Measurements from ENCODE around the gene RAD23A.

The RAD23A gene

DNA sequence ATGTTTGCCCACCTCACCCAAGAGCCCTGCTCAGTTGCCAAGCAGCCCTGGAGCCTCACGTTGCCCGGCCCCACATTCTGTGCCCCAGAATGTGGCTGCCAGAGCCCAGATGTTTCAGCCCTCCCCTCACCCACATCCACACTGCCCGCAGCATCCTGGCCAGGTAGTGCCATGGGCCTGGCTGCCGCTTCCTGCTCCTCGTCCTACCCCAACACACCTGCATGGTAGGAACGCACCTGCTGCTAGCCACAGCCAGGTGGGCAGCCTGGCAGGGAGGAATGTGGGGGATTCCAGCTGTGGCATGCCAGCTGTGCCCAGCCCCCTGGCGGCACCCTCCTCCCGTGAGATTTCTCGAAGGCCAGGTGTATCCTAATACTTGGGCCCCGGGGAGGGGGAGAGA, 42.1 kb downstream of the RAD23A start:
- no peaks in the 10 kb centered on the region for H3K27me3 ChIP-seq (ENCODE audit: control insufficient read depth in 1 of 2, insufficient read depth in 2 of 2, low read length in 2 of 2)
- no peak overlapping the region for H3K4me3 ChIP-seq (ENCODE audit: low read length in 2 of 2)
- H3K9me3 ChIP-seq (ENCODE audit: control insufficient read depth in 2 of 2, low read length in 2 of 2), result no peaks in the 10 kb centered on the region
- H3K9ac ChIP-seq (ENCODE audit: low read length in 2 of 2), result no peak overlapping the region
- no peak overlapping the region for H3K27ac ChIP-seq (ENCODE audit: low read length)
- H3K36me3 ChIP-seq (ENCODE audit: control insufficient read depth in 2 of 2, insufficient read depth in 2 of 2, low read length in 2 of 2), result no peaks in the 10 kb centered on the region
- H3K4me1 ChIP-seq (ENCODE audit: control insufficient read depth, insufficient read depth, low read length), result peaks cover 19% of the 10 kb centered on the region

DNA sequence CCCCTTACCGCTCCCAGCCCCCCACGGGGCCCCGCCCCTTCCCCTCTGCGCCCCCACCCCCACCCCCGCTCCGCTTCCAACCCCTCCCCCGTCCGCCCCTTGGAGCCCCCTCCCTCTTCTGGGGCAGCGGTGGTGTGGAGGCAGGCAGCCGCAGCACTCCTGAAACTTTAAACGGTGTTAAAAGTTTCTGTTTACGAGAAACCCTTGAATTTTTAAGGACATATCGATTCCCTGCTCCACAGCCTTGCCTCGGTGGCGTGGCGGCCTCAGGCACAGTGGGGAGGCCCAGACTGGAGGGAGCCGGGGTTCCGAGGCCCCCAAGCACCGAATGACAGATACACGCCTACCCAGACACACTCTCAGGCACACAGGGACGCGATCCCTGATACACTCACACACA, 44.8 kb downstream of the RAD23A start:
- no peak overlapping the region for H3K27ac ChIP-seq (ENCODE audit: low read length)
- no peak overlapping the region for H3K4me3 ChIP-seq (ENCODE audit: low read length in 2 of 2)
- H3K9me3 ChIP-seq (ENCODE audit: control insufficient read depth in 2 of 2, low read length in 2 of 2), result no peaks in the 10 kb centered on the region
- peaks cover 11% of the 10 kb centered on the region for H3K4me1 ChIP-seq (ENCODE audit: control insufficient read depth, insufficient read depth, low read length)
- H3K27me3 ChIP-seq (ENCODE audit: control insufficient read depth in 1 of 2, insufficient read depth in 2 of 2, low read length in 2 of 2), result no peaks in the 10 kb centered on the region
- no peak overlapping the region for H3K9ac ChIP-seq (ENCODE audit: low read length in 2 of 2)
- H3K36me3 ChIP-seq (ENCODE audit: control insufficient read depth in 2 of 2, insufficient read depth in 2 of 2, low read length in 2 of 2), result no peaks in the 10 kb centered on the region

DNA sequence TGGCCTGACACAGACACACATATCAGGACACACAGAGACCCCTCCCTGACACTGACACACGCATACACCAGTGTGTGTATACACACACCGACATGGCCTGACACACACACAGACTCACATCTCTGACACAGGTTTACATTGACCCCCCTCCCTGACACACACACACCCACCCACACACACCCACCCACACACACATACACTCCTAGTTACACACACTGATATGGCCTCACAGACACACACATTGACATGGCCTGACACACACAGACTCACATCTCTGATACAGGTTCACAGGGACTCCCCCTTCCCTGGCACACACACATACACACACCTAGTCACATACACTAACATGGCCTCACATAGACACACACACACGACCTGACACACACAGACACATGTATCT, 45.2 kb downstream of the RAD23A start:
- Histone ChIP-seq H3K9me3 (ENCODE audit: control insufficient read depth in 2 of 2, low read length in 2 of 2) (no peaks in the 10 kb centered on the region), H3K4me1 (ENCODE audit: control insufficient read depth, insufficient read depth, low read length) (peaks cover 8% of the 10 kb centered on the region), H3K9ac (ENCODE audit: low read length in 2 of 2) (no peak overlapping the region), H3K4me3 (ENCODE audit: low read length in 2 of 2) (no peak overlapping the region), H3K27me3 (ENCODE audit: control insufficient read depth in 1 of 2, insufficient read depth in 2 of 2, low read length in 2 of 2) (no peaks in the 10 kb centered on the region), H3K27ac (ENCODE audit: low read length) (no peak overlapping the region), H3K36me3 (ENCODE audit: control insufficient read depth in 2 of 2, insufficient read depth in 2 of 2, low read length in 2 of 2) (no peaks in the 10 kb centered on the region)

DNA sequence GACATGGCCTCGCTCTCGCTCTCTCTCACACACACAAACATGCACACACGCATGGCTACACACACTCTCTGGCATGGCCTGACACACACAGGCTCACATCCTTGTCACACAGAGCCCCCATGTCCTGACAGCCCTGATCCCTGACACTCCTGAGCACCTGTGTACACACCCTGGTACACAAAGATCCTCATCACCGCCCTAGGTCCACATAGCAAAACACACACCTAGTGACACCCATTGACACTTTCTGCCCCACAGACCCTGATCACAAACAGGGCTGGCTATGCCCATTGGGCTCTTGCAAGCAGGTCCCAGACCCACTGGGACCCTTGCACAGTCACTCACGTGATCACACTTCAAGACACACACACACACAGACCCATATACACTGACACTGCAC, 45.6 kb downstream of the RAD23A start:
- no peak overlapping the region for H3K4me3 ChIP-seq (ENCODE audit: low read length in 2 of 2)
- no peak overlapping the region for H3K9ac ChIP-seq (ENCODE audit: low read length in 2 of 2)
- no peaks in the 10 kb centered on the region for H3K36me3 ChIP-seq (ENCODE audit: control insufficient read depth in 2 of 2, insufficient read depth in 2 of 2, low read length in 2 of 2)
- no peaks in the 10 kb centered on the region for H3K27me3 ChIP-seq (ENCODE audit: control insufficient read depth in 1 of 2, insufficient read depth in 2 of 2, low read length in 2 of 2)
- peaks cover 8% of the 10 kb centered on the region for H3K4me1 ChIP-seq (ENCODE audit: control insufficient read depth, insufficient read depth, low read length)
- H3K9me3 ChIP-seq (ENCODE audit: control insufficient read depth in 2 of 2, low read length in 2 of 2), result no peaks in the 10 kb centered on the region
- no peak overlapping the region for H3K27ac ChIP-seq (ENCODE audit: low read length)

DNA sequence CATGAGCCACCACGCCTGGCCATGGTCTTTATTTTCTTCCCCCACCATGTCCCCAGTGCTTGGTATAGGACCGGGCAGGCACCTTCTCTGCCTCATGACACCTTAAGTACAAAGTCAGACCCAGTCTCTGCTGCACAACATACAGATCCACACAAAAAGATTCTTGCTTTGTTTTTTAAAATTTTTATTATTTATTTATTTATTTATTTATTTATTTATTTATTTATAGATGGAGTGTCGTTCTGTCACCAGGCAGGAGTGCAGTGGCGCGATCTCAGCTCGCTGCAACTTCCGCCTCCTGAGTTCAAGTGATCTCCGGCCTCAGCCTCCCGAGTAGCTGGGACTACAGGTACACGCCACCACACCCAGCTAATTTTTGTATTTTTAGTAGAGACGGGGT, 47.1 kb downstream of the RAD23A start:
- Histone ChIP-seq H3K27me3 (ENCODE audit: control insufficient read depth in 1 of 2, insufficient read depth in 2 of 2, low read length in 2 of 2) (no peaks in the 10 kb centered on the region), H3K27ac (ENCODE audit: low read length) (no peak overlapping the region), H3K36me3 (ENCODE audit: control insufficient read depth in 2 of 2, insufficient read depth in 2 of 2, low read length in 2 of 2) (no peaks in the 10 kb centered on the region), H3K4me3 (ENCODE audit: low read length in 2 of 2) (no peak overlapping the region), H3K4me1 (ENCODE audit: control insufficient read depth, insufficient read depth, low read length) (peaks cover 21% of the 10 kb centered on the region), H3K9me3 (ENCODE audit: control insufficient read depth in 2 of 2, low read length in 2 of 2) (no peaks in the 10 kb centered on the region), H3K9ac (ENCODE audit: low read length in 2 of 2) (no peak overlapping the region)

DNA sequence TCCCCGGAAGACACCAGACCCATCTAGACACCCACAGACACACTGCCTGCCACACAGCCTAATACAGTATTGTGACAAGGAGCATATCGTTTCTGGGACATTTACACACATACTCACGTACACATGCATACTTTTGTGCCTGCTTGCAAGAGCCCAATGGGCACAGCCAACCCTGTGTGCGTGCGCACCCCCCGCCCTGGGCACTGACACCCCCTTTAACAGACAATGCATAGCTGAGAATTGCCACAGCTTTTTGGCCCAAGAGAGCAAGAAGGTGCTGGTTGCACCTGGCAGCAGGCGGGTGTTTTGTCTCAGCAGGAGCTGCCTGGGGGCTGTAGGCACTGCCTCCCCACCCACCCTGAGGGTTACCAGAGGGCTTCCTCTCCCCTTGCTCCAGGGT, 47.9 kb downstream of the RAD23A start:
- peaks cover 0 to 1% of the 10 kb centered on the region in 2 donors for H3K36me3 ChIP-seq (ENCODE audit: control insufficient read depth in 2 of 2, insufficient read depth in 2 of 2, low read length in 2 of 2)
- peaks cover 26% of the 10 kb centered on the region for H3K4me1 ChIP-seq (ENCODE audit: control insufficient read depth, insufficient read depth, low read length)
- no peaks in the 10 kb centered on the region for H3K27me3 ChIP-seq (ENCODE audit: control insufficient read depth in 1 of 2, insufficient read depth in 2 of 2, low read length in 2 of 2)
- H3K9me3 ChIP-seq (ENCODE audit: control insufficient read depth in 2 of 2, low read length in 2 of 2), result no peaks in the 10 kb centered on the region
- H3K9ac ChIP-seq (ENCODE audit: low read length in 2 of 2), result no peak overlapping the region
- H3K27ac ChIP-seq (ENCODE audit: low read length), result no peak overlapping the region
- H3K4me3 ChIP-seq (ENCODE audit: low read length in 2 of 2), result no peak overlapping the region

DNA sequence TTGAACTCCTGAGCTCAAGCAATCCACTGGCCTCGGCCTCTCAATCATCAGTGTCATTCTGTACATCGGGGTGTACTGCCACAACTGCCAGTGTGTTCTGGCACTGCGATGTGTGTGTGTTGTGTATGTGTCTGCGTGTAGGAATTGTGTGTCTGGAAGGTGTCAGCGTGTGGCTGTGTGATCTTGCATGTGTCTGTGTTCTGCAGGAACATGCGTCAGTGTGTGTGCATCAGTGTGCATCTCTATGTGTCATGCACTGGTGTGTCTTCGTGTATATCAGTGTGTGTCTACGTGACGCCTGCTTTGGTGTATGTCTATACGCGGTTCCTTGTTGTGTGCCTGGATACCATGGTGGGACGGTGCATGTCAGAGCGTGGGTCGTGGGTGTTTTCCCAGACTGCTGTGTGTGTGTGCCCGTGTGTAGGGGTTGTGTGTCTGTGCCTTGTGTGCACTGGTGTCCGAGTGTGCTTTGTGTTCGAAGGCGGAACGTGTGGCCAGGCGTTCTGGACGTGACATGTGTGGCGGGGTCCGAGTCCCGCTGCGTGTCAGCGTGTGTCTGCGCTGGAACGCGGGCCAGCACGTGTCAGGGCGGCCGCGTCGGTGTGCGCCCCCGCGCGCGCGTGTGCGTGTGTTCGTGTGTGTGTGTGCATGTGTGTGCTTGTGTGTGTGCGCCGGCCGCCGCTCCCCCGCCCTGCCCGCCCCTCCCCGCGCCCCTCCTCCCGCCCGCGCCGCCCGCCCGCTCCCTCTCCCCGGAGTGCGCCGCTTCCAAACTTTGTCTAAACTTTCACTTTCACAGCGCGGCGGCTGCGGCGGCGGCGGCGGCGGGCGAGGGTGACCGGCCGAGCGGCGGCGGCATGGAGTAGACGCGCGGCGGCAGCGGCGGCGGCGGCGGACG, 49.3 kb downstream of the RAD23A start, which contains the start of gene NFIX:
TSS of gene NFIX (plus strand) at position 775 of the 895 bp plus-strand sequence. CDS start 363 bp downstream, outside the sequence.
- Histone ChIP-seq H3K27me3 (ENCODE audit: control insufficient read depth in 1 of 2, insufficient read depth in 2 of 2, low read length in 2 of 2) (no peaks in the 10 kb centered on the region), H3K9me3 (ENCODE audit: control insufficient read depth in 2 of 2, low read length in 2 of 2) (no peaks in the 10 kb centered on the region), H3K9ac (ENCODE audit: low read length in 2 of 2) (peak within 1 kb of the TSS; percentile 72 to 74)

DNA sequence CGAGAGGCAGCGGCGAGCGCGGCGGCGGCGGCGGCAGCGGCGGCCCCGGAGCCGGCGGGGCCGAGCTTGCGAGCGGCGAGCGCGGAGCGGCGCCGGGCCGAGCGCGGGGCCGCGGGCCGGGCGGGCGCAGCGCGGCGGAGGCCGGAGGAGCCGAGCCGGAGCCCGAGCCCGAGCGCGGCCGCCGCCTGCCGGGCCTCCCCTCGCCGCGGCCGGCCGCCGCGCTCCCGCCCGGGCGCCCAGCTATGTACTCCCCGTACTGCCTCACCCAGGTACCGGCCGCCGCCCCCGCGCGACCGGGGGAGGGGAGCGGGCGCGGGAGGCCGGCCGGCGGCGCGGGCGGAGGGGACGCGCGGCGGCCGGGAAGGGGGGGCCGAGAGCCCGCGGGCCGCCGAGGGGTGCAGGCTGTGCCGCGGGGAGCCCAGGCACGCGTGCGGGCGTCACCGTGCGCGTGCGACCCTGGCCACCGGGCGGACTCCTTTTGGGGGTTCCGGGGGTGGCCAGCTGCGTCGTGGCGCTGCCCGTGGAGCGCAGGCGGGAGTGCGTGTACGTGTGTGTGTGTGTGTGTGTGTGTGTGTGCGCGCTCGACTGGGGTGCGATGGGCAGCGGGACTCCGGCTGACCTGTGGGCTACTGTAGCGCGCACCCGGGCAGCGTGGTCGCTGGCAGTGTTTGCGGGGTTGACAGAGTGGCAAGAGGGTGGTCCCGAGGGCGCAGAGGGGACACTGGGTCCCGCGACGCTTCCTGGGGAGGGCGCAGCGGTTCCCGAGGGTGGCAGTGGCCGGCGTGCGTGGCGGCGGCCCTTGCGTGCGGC, 50.1 kb downstream of the RAD23A start:
- Histone ChIP-seq H3K27ac (ENCODE audit: low read length) (peak overlapping the region; percentile 95), H3K27me3 (ENCODE audit: control insufficient read depth in 1 of 2, insufficient read depth in 2 of 2, low read length in 2 of 2) (no peaks in the 10 kb centered on the region), H3K4me1 (ENCODE audit: control insufficient read depth, insufficient read depth, low read length) (peaks cover 48% of the 10 kb centered on the region), H3K9ac (ENCODE audit: low read length in 2 of 2) (peak overlapping the region; percentile 72 to 74), H3K36me3 (ENCODE audit: control insufficient read depth in 2 of 2, insufficient read depth in 2 of 2, low read length in 2 of 2) (peaks cover 0 to 10% of the 10 kb centered on the region in 2 donors), H3K4me3 (ENCODE audit: low read length in 2 of 2) (peak overlapping the region; percentile 87 to 90), H3K9me3 (ENCODE audit: control insufficient read depth in 2 of 2, low read length in 2 of 2) (no peaks in the 10 kb centered on the region)

More for the DNA sequence above, 49.3 kb downstream of the RAD23A start, which contains the start of gene NFIX:
- Histone ChIP-seq H3K27ac (ENCODE audit: low read length) (peak within 1 kb of the TSS; percentile 95), H3K36me3 (ENCODE audit: control insufficient read depth in 2 of 2, insufficient read depth in 2 of 2, low read length in 2 of 2) (peaks cover 0 to 10% of the 10 kb centered on the region in 2 donors), H3K4me3 (ENCODE audit: low read length in 2 of 2) (peak within 1 kb of the TSS; percentile 87 to 90), H3K4me1 (ENCODE audit: control insufficient read depth, insufficient read depth, low read length) (peaks cover 39% of the 10 kb centered on the region)

DNA sequence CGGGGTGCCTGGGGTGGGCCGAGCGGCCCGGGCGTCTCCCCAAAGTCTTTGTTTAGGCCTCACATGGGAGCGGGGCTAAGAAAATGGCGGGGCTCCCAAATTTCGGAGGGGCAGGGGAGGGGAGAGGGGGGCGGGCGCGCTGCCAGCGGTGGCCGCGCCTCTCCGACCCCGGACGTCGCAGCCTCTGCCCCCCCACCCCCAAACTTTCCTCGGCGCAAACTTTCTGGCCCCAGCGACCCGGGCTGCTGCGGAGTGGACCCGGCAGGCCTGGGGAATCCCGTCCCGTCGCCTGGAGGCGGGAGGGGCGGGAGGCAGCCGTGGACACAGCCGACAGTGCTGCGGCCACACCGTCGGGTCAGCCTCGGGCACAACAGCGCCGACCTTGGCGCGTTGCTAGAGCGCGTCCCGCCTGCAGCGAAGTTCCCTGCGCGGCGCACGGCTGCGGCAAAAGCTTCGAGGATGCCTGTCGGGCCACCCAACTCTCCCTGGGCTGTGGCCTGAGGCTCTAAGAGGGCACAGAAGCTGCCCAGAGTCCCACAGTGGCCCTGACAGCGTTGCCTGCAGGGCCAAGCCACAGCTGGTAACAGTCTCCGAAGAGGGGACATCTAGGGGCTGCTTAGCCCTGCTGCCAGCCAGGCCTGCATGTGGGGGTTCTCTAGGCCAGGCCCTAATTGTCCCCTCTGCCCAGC, 50.9 kb downstream of the RAD23A start:
- H3K4me1 ChIP-seq (ENCODE audit: control insufficient read depth, insufficient read depth, low read length), result peaks cover 55% of the 10 kb centered on the region

DNA sequence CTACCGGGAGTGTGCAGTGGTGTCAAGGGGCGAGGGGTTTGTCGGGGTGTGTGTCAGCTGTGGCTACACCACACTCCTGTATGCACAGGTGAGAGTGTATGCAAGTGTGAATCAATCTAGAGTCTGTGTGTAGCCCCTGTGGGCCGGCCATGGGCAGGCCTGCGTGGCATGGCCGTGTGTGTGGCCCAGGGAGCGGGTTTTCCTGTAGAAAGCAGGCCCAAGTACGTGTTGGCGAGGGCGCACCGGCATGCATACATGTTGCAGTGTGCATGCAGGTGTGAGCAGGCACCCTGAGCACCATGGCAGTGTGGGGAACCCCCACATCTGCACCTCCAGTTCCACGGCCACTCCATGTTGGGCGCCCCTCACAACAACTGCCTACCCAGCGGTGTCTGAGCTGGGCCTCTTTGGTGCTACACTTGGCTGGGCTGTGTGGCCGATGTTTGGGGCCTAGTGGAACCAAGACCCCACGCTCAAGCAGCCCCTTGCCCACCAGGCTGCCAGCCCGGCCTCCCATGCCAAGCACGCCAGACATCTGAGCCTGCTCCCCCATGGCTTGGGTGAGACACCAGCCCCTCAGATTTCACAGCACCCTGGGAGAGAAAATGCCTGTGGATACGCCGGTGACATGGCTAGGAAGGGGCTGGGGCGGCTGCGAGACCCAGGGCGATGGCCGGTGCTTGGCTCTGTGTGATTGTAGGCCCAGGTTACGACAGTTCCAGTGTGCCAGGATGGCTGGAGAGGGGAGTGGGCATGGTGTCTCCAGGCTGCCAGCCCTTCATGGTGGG, 51.7 kb downstream of the RAD23A start:
- peaks cover 63% of the 10 kb centered on the region for H3K4me1 ChIP-seq (ENCODE audit: control insufficient read depth, insufficient read depth, low read length)
- H3K36me3 ChIP-seq (ENCODE audit: control insufficient read depth in 2 of 2, insufficient read depth in 2 of 2, low read length in 2 of 2), result peaks cover 0 to 10% of the 10 kb centered on the region in 2 donors
- no peaks in the 10 kb centered on the region for H3K27me3 ChIP-seq (ENCODE audit: control insufficient read depth in 1 of 2, insufficient read depth in 2 of 2, low read length in 2 of 2)
- H3K9me3 ChIP-seq (ENCODE audit: control insufficient read depth in 2 of 2, low read length in 2 of 2), result no peaks in the 10 kb centered on the region
- H3K27ac ChIP-seq (ENCODE audit: low read length), result peak overlapping the region; percentile 95
- H3K9ac ChIP-seq (ENCODE audit: low read length in 2 of 2), result peak overlapping the region; percentile 69 to 72
- H3K4me3 ChIP-seq (ENCODE audit: low read length in 2 of 2), result peak overlapping the region; percentile 87 to 90

More for the DNA sequence above, 50.9 kb downstream of the RAD23A start:
- peak overlapping the region; percentile 95 for H3K27ac ChIP-seq (ENCODE audit: low read length)
- peaks cover 0 to 10% of the 10 kb centered on the region in 2 donors for H3K36me3 ChIP-seq (ENCODE audit: control insufficient read depth in 2 of 2, insufficient read depth in 2 of 2, low read length in 2 of 2)
- peak overlapping the region; percentile 87 to 90 for H3K4me3 ChIP-seq (ENCODE audit: low read length in 2 of 2)
- H3K9ac ChIP-seq (ENCODE audit: low read length in 2 of 2), result peak overlapping the region; percentile 72 to 74
- no peaks in the 10 kb centered on the region for H3K9me3 ChIP-seq (ENCODE audit: control insufficient read depth in 2 of 2, low read length in 2 of 2)
- no peaks in the 10 kb centered on the region for H3K27me3 ChIP-seq (ENCODE audit: control insufficient read depth in 1 of 2, insufficient read depth in 2 of 2, low read length in 2 of 2)
